IPS DF 6.9 (cell line): ENCODE data around the gene MARCKSL1.
"Not testable (repeated sequence)": the region's sequence is repeated elsewhere in the genome, so short reads cannot be mapped to it uniquely, and the experiment has no call there.

Source experiments
- DNase-seq: peaks from one replicate; pipeline ENCODE4 v3.0.0-alpha.2; 2013; ENCODE audit warnings: low read depth, low spot score
- H3K27ac ChIP-seq: one replicate; pipeline ENCODE4 v1.5.1; 2013; ENCODE audit warnings: low read length, control low read depth
- H3K27me3 ChIP-seq: 2 replicates; pipeline ENCODE4 v1.6.1; 2013; ENCODE audit warnings: mild to moderate bottlenecking, low read length; ENCODE audit not compliant: control insufficient read depth, insufficient read depth
- H3K36me3 ChIP-seq: 2 replicates; pipeline ENCODE4 v1.6.1; 2013; ENCODE audit warnings: low read length; ENCODE audit not compliant: control insufficient read depth, insufficient read depth
- H3K4me1 ChIP-seq: 2 replicates; pipeline ENCODE4 v1.6.1; 2013; ENCODE audit warnings: low read length; ENCODE audit not compliant: control insufficient read depth, insufficient read depth
- H3K4me3 ChIP-seq: 2 replicates; pipeline ENCODE4 v1.5.1; 2013; ENCODE audit warnings: mild to moderate bottlenecking, low read length
- H3K9me3 ChIP-seq: 2 replicates; pipeline ENCODE4 v1.6.1; 2013; ENCODE audit warnings: low read length, inconsistent platforms; ENCODE audit not compliant: control insufficient read depth, insufficient read depth
- WGBS: extraction: QIAGEN DNeasy Blood & Tissue Kit; methylation state at CpG from one replicate; pipeline ENCODE4 v1.1.7; 2013; ENCODE audit warnings: mixed read lengths, missing lambda C conversion rate; ENCODE audit not compliant: insufficient read length, insufficient coverage; 5-methylcytosine and 5-hydroxymethylcytosine counted together

Gene MARCKSL1

GRCh38 chr1:32311709-32312393 lies 24.2 kb downstream of the MARCKSL1 start:
- H3K36me3 ChIP-seq, result no peaks in the 10 kb centered on the region
- H3K4me3 ChIP-seq, result no peak overlapping the region
- H3K27ac ChIP-seq, result no peak overlapping the region
- no peak for DNase-seq
- H3K4me1 ChIP-seq, result no peaks in the 10 kb centered on the region
- no CpG with 5 or more reads among the region's 2 CpGs for WGBS
- no peaks in the 10 kb centered on the region for H3K9me3 ChIP-seq
- no peaks in the 10 kb centered on the region for H3K27me3 ChIP-seq

- H3K36me3 ChIP-seq, result no peaks in the 10 kb centered on the region
- WGBS, result no CpG with 5 or more reads among the region's 1 CpG
- no peaks in the 10 kb centered on the region for H3K4me1 ChIP-seq
- H3K27me3 ChIP-seq, result no peaks in the 10 kb centered on the region
- H3K27ac ChIP-seq, result no peak overlapping the region
- H3K9me3 ChIP-seq, result no peaks in the 10 kb centered on the region
- DNase-seq, result no peak
- H3K4me3 ChIP-seq, result no peak overlapping the region
These were observed 26.1 kb downstream of the MARCKSL1 start for GRCh38 chr1:32309960-32310359.

- WGBS, result no CpG with 5 or more reads among the region's 2 CpGs
- Histone ChIP-seq H3K4me1 (no peaks in the 10 kb centered on the region), H3K4me3 (no peak overlapping the region)
These were observed 28.7 kb downstream of the MARCKSL1 start for GRCh38 chr1:32307324-32307723.

GRCh38 chr1:32305310-32305709 lies 30.7 kb downstream of the MARCKSL1 start:
- H3K4me3 ChIP-seq, result no peak overlapping the region
- DNase-seq, result no peak
- no peaks in the 10 kb centered on the region for H3K4me1 ChIP-seq
- peaks cover 15% of the 10 kb centered on the region for H3K36me3 ChIP-seq
- H3K27ac ChIP-seq, result no peak overlapping the region
- H3K9me3 ChIP-seq, result no peaks in the 10 kb centered on the region
- no CpG with 5 or more reads among the region's 2 CpGs for WGBS
- no peaks in the 10 kb centered on the region for H3K27me3 ChIP-seq

More at GRCh38 chr1:32307324-32307723, 28.7 kb downstream of the MARCKSL1 start:
- H3K36me3 ChIP-seq, result peaks cover 15% of the 10 kb centered on the region
- H3K9me3 ChIP-seq, result no peaks in the 10 kb centered on the region
- DNase-seq, result no peak
- no peaks in the 10 kb centered on the region for H3K27me3 ChIP-seq
- H3K27ac ChIP-seq, result no peak overlapping the region

DNA sequence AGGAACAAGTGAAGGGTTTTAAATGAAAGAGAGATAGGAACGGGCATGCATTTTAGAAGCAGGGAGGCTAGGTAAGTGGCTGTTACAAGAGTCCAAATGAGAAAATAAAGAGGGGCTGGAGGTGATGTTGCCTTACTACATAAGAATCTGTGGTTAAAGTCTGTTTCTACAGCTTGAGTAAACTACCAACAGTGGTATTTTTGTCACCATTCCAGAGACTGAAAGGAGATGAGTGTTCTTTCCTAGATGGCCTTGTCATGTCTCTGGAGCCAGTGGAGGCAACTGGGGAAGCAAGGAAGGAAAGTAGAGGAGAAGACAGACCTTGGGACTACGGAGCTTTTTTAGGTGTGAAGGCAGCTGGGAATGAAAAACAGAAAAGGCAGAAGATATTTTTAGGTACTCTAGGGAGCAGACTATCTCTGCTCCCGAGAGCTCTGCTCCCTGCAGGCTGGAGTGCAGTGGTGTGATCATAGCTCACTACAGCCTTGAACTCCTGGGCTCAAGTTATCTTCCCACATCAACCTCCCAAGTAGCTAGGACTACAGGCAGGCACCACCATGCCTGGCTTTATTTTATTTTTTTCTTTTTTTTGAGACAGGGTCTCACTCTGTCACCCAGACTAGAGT lies 31.9 kb downstream of the MARCKSL1 start:
- H3K27me3 ChIP-seq, result no peaks in the 10 kb centered on the region
- no peaks in the 10 kb centered on the region for H3K9me3 ChIP-seq
- H3K36me3 ChIP-seq, result peaks cover 15% of the 10 kb centered on the region
- no peak overlapping the region for H3K27ac ChIP-seq
- no CpG with 5 or more reads among the region's 3 CpGs for WGBS
- DNase-seq, result no peak
- no peak overlapping the region for H3K4me3 ChIP-seq
- no peaks in the 10 kb centered on the region for H3K4me1 ChIP-seq

DNA sequence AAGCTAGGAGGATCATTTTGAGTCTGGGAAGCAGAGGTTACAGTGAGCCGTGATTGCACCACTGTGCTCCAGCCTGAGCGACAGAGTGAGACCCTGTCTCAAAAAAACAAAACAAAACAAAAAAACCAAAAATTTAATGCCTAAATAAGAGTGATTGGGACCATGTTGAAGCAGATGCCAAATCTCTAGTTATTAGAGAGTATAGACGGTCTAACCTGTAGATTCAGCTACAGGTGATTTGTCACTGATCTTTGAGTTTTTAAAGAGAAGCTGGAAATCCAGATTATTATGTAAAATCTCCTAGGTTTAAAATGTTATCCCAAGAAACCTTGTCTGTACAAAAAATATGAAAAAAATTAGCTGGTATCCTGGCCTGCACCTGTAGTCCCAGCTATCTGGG lies 32.7 kb downstream of the MARCKSL1 start:
- Histone ChIP-seq H3K4me1 (no peaks in the 10 kb centered on the region), H3K4me3 (no peak overlapping the region), H3K9me3 (no peaks in the 10 kb centered on the region), H3K27ac (no peak overlapping the region), H3K36me3 (peaks cover 15% of the 10 kb centered on the region), H3K27me3 (no peaks in the 10 kb centered on the region)
- no CpG with 5 or more reads among the region's 3 CpGs for WGBS
- no peak for DNase-seq

- H3K4me3 ChIP-seq, result no peak overlapping the region
- H3K27me3 ChIP-seq, result no peaks in the 10 kb centered on the region
- H3K4me1 ChIP-seq, result no peaks in the 10 kb centered on the region; the same call in 1 of the 2 replicates
- DNase-seq, result no peak
- no peak overlapping the region for H3K27ac ChIP-seq
- peaks cover 13% of the 10 kb centered on the region for H3K36me3 ChIP-seq
- no peaks in the 10 kb centered on the region for H3K9me3 ChIP-seq
These were observed 36.7 kb downstream of the MARCKSL1 start for GRCh38 chr1:32299327-32299726.

DNA sequence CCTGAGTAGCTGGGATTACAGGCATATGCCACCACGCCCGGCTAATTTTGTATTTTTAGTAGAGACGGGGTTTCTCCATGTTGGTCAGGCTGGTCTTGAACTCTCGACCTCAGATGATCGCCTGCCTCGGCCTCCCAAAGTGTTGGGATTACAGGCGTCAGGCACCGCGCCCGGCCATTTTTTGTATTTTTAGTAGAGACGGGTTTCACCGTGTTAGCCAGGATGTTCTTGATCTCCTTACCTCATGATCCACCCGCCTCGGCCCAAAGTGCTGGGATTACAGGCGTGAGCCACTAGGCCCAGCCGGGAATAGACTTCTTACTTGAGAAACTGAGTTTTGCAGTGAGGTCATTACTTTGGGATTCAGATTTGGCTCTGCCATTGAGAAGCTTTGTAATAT lies 37.8 kb downstream of the MARCKSL1 start:
- H3K9me3 ChIP-seq, result not testable (repeated sequence)

GRCh38 chr1:32291708-32292538 lies 44.1 kb downstream of the MARCKSL1 start, which contains the start of gene HDAC1:
TSS of gene HDAC1 (plus strand) at chr1:32292083. CDS start at chr1:32292170, 87 bp downstream.
- Histone ChIP-seq H3K27me3 (no peaks in the 10 kb centered on the region), H3K27ac (no peak within 1 kb of the TSS), H3K36me3 (no peaks in the 10 kb centered on the region), H3K4me3 (peak within 1 kb of the TSS; percentile 86), H3K4me1 (no peaks in the 10 kb centered on the region; the same call in 1 of the 2 replicates), H3K9me3 (no peaks in the 10 kb centered on the region)
- no peak for DNase-seq
- WGBS, result no CpG with 5 or more reads among the region's 67 CpGs

More for the DNA sequence above, 37.8 kb downstream of the MARCKSL1 start:
- not testable (repeated sequence) for DNase-seq, H3K27me3 ChIP-seq, H3K4me3 ChIP-seq, H3K36me3 ChIP-seq, H3K4me1 ChIP-seq, H3K27ac ChIP-seq
- no CpG with 5 or more reads among the region's 16 CpGs for WGBS

DNA sequence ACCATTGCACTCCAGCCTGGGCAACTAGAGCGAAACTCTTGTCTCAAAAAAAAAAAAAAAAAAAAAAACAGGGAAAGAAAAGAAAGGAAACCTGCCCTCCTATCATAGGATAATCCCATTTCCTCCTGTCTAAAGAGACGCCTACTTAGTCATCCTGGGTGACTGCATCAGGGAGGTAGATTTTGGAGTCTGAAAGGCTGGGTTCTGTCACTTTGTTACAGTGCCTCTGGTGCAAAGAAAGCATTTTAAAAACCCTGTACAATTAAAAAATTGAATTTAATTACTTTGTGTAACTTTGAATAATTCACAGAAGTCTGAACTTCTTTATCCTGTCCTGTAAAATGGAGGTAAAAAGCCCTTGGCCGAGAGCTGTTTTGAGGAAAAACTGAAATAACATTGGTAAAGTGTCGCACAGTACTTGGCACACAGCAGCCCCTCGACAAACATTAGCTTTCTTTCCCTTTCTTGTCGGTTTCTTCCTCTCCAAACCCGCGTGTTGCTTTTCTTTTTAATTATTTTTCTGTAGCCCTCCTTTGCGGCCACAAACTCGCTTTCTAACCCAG lies 44.8 kb downstream of the MARCKSL1 start:
- no peaks in the 10 kb centered on the region for H3K9me3 ChIP-seq
- no peak for DNase-seq
- no peaks in the 10 kb centered on the region for H3K36me3 ChIP-seq
- H3K27ac ChIP-seq, result no peak overlapping the region
- WGBS, result no CpG with 5 or more reads among the region's 10 CpGs
- H3K27me3 ChIP-seq, result no peaks in the 10 kb centered on the region
- peak overlapping the region; percentile 86; the same call in 1 of the 2 replicates for H3K4me3 ChIP-seq
- H3K4me1 ChIP-seq, result no peaks in the 10 kb centered on the region; the same call in 1 of the 2 replicates
